Coronary artery (tissue), 2 donors: ENCODE data around the gene RASAL1.

Experiments
- DNase-seq: peaks from one replicate; pipeline ENCODE4 v3.0.0-alpha.2; 2017; ENCODE audit warnings: low spot score
- H3K27ac ChIP-seq, 2 donors: fragments of 200-600 bp; sonication (generic); one replicate each; pipeline ENCODE4 v1.5.1; 2016 to 2019
- H3K4me3 ChIP-seq: fragments of 200-600 bp; sonication (generic); 2 replicates; pipeline ENCODE4 v1.5.1; 2016; ENCODE audit warnings: mild to moderate bottlenecking, moderate library complexity
- TF ChIP-seq, protein P1 (sequence below): fragments of 200-600 bp; sonication (generic); IDR thresholded peaks from one replicate; pipeline ENCODE4 v1.5.1; 2019; ENCODE audit warnings: antibody characterized with exemption

RASAL1 gene

GRCh38 chr12:113066813-113067400, 68.7 kb downstream of the RASAL1 start:
- Histone ChIP-seq H3K27ac (no peak overlapping the region), H3K4me3 (no peak overlapping the region)
- DNase-seq: no peak
- TF ChIP-seq, protein P1, sequence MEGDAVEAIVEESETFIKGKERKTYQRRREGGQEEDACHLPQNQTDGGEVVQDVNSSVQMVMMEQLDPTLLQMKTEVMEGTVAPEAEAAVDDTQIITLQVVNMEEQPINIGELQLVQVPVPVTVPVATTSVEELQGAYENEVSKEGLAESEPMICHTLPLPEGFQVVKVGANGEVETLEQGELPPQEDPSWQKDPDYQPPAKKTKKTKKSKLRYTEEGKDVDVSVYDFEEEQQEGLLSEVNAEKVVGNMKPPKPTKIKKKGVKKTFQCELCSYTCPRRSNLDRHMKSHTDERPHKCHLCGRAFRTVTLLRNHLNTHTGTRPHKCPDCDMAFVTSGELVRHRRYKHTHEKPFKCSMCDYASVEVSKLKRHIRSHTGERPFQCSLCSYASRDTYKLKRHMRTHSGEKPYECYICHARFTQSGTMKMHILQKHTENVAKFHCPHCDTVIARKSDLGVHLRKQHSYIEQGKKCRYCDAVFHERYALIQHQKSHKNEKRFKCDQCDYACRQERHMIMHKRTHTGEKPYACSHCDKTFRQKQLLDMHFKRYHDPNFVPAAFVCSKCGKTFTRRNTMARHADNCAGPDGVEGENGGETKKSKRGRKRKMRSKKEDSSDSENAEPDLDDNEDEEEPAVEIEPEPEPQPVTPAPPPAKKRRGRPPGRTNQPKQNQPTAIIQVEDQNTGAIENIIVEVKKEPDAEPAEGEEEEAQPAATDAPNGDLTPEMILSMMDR: no peak

DNA sequence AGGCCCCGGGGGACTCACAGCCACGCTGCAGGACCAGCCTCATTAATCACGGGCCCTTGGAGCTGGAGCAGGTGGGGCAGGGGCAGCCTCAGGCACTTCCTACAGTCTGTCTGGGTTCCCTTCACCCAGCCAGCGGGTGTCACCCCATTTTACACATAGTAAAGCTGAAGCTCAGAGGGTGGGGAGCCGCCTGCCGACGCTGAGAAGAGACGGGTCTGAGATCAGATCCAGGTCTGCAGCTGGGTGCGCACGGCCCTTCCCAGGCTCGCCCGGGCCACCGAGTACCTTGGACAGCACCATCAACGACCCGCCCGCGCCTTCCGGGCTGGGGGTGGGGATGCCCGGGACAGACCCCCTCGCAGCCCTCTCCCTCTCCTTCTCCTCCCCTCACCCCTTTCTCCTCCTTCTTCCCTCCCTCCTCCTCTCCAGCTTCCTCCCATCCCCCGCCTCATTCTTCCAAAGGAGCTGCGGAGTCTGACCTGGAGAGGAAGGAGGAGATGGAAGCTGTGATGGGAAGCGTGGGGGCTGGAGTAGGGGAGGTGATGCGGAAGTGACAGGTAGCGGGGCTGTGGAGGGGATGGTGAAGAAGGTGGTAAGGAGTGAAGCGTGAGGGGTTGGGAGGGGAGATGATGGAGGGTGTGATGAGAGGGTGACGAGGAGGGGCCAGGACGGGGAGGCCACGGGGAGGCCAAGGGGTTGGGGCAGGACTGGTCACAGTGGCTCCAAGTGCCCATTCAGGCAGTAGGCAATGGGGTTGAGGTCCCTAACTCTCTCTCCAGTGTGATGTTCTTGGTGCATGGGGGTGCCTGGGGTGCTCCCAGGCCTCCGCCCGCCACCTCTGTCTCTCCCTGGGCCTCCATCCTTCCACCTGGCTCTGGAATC, 70.2 kb downstream of the RASAL1 start:
- H3K4me3 ChIP-seq: no peak overlapping the region
- DNase-seq: no peak

GRCh38 chr12:113064395-113065125, 71.0 kb downstream of the RASAL1 start:
- H3K4me3 ChIP-seq: no peak overlapping the region
- H3K27ac ChIP-seq: no peak overlapping the region
- no peak for DNase-seq
- TF ChIP-seq, protein P1: no peak

More for the DNA sequence above, 70.2 kb downstream of the RASAL1 start:
- TF ChIP-seq, protein P1: no peak
- H3K27ac ChIP-seq: no peak overlapping the region

DNA sequence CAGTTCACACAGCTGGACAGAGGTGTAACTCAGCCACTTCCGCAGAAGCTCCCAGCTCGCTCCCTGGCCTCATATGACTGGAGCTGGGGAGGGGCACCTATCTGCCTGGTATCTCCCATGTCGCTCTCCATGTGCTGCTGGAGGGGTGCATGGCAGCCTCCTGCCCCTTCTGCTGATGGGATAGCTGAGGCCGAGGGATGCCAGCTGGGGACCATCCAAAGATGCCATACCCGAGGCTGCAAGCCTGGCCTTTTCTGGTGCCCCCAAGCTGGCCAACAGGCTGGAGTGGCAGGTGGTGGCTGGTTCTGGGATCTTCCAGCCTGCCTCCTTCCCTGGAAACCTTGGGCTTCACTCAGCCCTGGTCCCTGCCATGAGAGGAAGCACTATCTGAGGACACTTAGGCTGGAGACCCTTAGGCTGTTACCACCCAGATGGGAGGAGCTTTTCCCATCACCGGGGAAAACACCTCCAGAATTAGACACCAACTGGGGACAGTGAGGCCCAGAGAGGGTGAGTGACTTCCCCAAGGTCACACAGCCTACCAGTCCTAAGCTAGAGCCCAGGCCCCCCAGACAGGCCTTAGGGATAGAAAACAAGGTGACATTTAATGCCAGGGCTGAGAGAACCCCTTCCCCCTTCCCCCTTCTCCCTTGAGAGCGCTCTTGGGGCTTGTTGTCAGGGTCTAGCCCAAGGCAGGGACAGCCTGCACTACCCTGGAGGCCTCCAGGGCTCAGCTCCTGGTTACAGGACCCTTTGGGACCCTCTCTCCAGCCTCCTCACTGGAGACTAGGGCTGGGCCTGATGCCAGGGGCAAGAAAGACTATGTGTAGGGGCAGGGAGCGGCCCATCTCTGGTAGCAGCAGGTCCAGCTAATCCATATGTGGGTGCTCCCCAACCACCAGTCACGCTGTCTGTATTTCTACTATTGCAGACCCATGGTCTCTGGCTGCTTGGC, 71.9 kb downstream of the RASAL1 start:
- DNase-seq: no peak
- Histone ChIP-seq H3K27ac (no peak overlapping the region), H3K4me3 (no peak overlapping the region)
- TF ChIP-seq, protein P1: no peak

DNA sequence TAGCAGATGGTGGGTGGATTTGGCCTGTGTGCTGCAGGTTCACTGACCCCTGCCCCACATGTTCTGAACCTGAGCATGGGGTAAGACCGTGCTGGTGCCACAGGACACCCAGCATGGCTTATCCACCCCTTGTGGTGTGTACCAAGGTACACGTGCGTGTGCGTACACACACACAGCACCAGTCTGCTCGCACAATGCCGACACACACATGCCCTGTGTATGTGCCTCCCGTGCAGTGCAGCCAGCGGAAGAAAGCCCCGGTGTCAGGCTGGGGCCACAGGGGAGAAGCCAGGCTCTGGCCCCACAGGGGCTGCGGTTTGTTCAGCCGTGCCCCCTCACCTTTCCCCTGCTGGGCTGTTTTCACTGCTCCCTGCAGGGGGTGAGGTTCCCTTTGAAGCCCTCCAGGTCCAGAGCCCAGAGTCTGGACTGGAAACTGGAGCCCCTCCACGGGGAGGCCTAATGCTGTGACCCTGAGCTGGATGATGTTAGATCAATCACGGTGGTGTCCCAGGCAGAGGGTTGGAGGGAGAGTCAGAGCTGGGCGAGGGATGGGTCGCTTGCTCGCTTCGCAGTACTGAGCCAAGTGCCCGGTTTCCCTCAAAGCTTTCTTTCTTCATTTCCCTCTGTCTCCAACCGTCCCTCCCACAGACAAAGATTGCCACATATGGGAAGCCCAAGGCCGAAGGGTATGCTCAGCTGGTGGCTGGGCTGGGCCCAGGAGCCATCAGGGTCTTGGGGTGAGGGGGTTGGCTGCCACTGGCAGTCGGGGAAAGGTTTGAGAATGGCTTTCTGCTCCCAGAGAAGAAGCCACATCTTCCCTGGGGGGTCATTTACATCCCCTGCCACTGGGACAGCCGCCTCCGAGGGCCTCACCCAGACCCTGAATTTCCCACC, 72.8 kb downstream of the RASAL1 start:
- H3K4me3 ChIP-seq: no peak overlapping the region
- DNase-seq: no peak
- TF ChIP-seq, protein P1: no peak
- no peak overlapping the region for H3K27ac ChIP-seq
